Adrenal gland (tissue), 5 donors: ENCODE results near the gene CDH4.

Experiments used
- CTCF ChIP-seq, 6 experiments: fragments of 450-650 bp in 4 of 6; fragments of 200-600 bp in 2 of 6; sonication (generic) in 1 of 6; IDR thresholded peaks; 1 replicate in 5 of 6; 2 replicates in 1 of 6; pipeline versions ENCODE4 v1.5.1 to v1.8.0; 2016 to 2021; ENCODE audit warnings: antibody characterized with exemption in 6 of 6, mild to moderate bottlenecking in 2 of 6, moderate library complexity in 1 of 6
- POLR2A ChIP-seq, 2 donors: fragments of 450-650 bp; IDR thresholded peaks; one replicate each; pipeline ENCODE4 v1.6.1; 2017; ENCODE audit warnings: antibody characterized with exemption in 2 of 2, mild to moderate bottlenecking in 2 of 2, moderate library complexity in 1 of 2
- donor health status: DM: no; HTN: no; CAD: no.

- TF ChIP-seq CTCF (IDR thresholded peaks at IDR 0.05) = no peak
- TF ChIP-seq POLR2A (IDR thresholded peaks at IDR 0.05) = no peak
Observed at GRCh38 chr20:61422636-61423425, 170.8 kb downstream of the CDH4 start.
